GM12872 (cell line): ENCODE data around the gene SECISBP2L.

Source experiments
- CTCF ChIP-seq: IDR thresholded peaks from 3 replicates; pipeline ENCODE4 v1.5.1; 2011; ENCODE audit warnings: low read depth, mild to moderate bottlenecking, low read length, moderate library complexity; ENCODE audit not compliant: insufficient read depth

The SECISBP2L gene

DNA sequence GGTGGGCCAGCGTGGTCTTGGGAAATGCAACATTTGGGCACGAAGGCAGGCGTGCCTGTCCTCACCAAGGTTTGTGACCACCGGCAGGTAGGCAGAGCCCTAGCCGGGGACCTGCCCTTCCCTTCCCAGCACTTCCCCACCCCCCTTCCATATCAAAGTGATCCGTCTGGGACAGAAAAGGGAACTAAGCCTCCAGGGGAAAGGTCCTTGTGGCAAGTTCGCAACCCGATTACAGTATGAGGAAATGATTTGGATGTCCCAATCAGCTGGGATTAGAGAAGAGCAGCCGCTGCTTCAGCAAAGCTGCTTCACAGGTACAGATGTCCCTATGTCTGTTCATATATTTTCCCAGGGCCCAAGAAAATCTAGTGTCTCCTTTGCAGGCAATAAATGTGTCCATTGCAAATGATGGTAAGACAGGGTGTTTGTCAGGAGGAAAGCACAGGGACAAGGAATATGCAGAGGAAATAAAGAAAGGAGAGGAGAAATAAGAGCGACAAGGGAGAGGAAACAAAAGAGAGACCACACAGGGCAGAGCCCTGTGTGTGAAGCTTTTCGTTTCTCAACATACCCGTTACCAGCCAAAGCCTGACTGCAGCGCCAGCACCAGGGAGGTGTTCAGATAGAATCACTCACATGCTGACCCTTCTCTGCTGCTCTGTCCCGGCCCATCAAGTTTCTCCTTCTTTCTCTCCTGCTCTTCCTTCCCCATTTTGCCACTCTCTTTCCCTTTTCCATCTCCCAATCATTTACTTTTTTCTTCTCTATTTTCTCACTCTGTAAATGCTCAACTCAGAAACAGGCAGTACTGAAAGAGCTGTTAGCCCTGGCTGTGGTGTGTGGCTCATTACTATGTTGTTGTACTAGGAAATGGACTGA is 17.4 kb upstream of the SECISBP2L start:
- TF ChIP-seq CTCF = no peak

DNA sequence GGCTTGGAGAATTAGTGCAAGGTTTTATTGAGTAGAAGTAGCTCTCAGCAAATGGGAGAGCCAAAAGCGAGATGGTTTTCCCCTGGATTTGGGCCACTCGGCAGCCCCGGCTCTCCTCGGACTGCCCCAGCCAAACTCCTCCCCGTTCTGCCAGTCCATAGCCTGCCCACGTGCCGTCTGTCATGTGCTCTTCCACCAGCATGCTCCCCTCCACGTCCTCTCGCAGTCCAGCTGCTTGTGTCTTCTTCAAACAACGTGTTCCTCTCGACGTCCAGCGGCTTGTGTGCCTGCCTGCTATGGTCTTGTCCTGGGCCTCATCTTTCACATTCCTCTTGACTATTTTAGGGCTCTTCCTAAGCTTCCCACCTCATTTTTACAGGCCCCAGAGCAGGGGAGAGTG is 16.7 kb upstream of the SECISBP2L start:
- no peak for TF ChIP-seq CTCF

GRCh38 chr15:49060710-49061495 is 14.7 kb upstream of the SECISBP2L start:
- no peak for TF ChIP-seq CTCF

DNA sequence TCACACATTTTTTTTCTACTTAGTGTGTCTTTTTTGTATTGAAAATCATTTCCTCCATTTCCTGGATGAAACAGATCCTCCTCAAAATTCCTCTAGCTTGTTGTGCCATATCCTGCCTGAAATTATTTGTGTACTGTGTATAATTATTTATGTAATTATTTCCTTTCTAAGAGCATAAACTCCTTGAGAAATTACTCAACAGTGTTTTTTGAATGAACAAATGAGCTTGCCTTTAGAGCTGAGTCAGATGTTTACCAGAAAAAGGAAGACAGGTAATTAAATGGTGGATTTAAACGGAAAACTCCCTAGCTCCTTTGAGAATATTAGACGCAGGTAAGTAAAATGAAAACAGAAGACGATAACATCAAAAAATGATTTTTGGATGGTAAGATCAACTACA is 13.2 kb upstream of the SECISBP2L start:
- TF ChIP-seq CTCF = no peak

DNA sequence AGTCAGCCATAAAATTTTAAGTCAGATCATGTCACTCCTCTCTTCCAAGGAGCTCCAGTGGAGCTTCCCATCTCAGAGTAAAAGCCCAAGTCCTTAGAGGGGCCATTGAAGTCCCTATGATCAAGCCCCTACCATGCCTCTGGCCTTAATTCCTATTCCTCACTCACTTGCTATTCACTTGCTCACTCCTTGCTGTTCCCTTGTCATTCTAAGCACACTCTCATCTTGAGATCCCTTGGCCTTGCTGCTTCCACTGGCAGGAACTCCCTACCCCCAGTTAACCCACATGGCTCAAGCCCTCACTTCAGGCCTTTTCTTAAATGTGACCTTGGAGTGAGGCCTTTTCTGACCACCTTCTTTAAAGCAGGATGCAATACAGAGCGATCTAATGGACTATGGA is 12.3 kb upstream of the SECISBP2L start:
- no peak for TF ChIP-seq CTCF

DNA sequence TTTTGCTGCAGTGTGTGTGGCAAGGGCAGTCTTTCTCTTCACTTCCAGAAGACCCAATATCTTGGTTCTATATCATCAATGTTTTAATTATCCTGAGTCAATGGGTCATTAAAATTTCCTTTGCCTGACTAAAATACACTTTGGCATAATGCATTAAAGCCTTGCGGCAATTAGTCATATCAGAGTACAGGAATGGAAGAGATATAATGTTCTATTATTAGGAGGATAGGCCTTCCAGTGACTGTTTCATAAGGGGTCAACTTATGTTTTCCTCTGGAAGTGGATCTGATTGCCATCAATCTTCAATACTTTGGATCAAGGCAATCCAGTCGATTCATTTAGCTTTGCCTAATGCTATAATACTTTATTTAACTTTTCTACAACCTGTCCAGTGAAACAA is 9.4 kb upstream of the SECISBP2L start:
- TF ChIP-seq CTCF = no peak

DNA sequence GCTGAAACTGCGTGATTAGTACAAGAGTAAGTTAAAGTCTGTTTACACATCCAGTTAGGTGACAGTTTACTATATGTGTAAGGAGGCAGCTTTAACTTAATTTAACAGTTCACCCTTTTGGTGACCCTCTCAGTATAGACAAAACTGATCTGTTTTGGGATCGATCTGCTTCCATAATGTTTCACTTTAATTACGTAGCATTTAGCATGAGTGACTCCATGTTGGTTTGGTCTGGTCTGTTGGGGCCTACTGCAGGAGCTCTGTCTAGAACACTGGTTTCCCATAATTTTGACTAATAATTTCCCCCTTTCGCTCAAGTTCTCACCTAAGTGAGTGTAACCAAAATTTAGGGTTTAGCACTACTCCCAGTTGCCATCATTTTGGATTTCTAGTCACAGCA is 6.4 kb upstream of the SECISBP2L start:
- no peak for TF ChIP-seq CTCF
